ENCODE results near the gene PHYHD1.

PHYHD1 gene

DNA sequence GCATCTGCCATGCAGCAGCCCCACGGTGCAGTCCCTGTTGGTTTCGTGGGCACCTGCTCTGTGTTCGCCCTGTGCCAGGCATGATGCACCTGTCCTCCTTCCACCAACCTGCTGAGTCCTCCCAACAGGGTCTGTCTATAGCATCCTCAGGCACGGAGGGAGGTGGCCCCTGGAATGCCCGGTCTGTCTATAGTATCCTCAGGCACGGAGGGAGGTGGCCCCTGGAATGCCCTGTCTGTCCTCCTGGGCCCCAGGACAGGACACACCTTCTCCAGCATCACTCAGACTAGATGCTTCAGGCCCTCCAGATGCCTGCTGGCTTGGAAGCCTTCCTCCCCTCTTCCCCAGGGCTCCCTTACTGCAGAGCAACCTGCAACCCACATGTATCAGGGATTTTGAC lies 9.9 kb upstream of the PHYHD1 start:
- Histone ChIP-seq H3K14ac (ENCODE audit: low read length in 2 of 2) (peak overlapping the region in 1 of 2 experiments; percentile 82), H3K27ac (ENCODE audit: low read length, poor library complexity, severe bottlenecking) (no peak overlapping the region), H3K4me1 (ENCODE audit: control insufficient read depth, insufficient read depth, low read depth, low read length) (peaks cover 34% of the 10 kb centered on the region), H3K4ac (ENCODE audit: low read depth in 1 of 2, low read length in 2 of 2) (peak overlapping the region in 1 of 2 experiments; percentile 75), H3K18ac (ENCODE audit: low read depth in 1 of 2, low read length in 2 of 2) (peak overlapping the region; percentile 34 to 46), H3K9ac (ENCODE audit: low read length) (peak overlapping the region; percentile 51), H3K4me3 (ENCODE audit: insufficient read depth in 1 of 2, low read depth in 1 of 2, low read length in 2 of 2) (peak overlapping the region in 1 of 2 experiments; percentile 18), H2AK5ac (ENCODE audit: low read length, severe bottlenecking) (peak overlapping the region; percentile 37), H4K91ac (ENCODE audit: low read length) (peak overlapping the region; percentile 92), H2BK120ac (ENCODE audit: low read depth, low read length) (peak overlapping the region; percentile 21), H3K79me1 (replicated peaks; ENCODE audit: low read length, poor library complexity, severe bottlenecking) (peaks cover 61% of the 10 kb centered on the region), H3K36me3 (ENCODE audit: control insufficient read depth in 1 of 2, insufficient read depth in 2 of 2, low read depth in 1 of 2, low read length in 2 of 2) (peaks cover 42 to 69% of the 10 kb centered on the region in 2 experiments), H3K27me3 (ENCODE audit: control insufficient read depth in 1 of 2, insufficient read depth in 1 of 2, low read length in 2 of 2) (no peaks in the 10 kb centered on the region), H2BK15ac (ENCODE audit: low read depth, poor library complexity, severe bottlenecking) (no peak overlapping the region), H4K8ac (ENCODE audit: low read length) (peak overlapping the region; percentile 74), H3K9me3 (ENCODE audit: control insufficient read depth, low read length) (no peaks in the 10 kb centered on the region), H2BK12ac (ENCODE audit: low read length in 2 of 2) (peak overlapping the region; percentile 90 to 92), H2BK5ac (ENCODE audit: low read depth, low read length, poor library complexity, severe bottlenecking) (no peak overlapping the region), H2AFZ (ENCODE audit: low read depth, low read length) (no peak overlapping the region), H3K23ac (ENCODE audit: low read length in 2 of 2) (peak overlapping the region in 1 of 2 experiments; percentile 9), H3K4me2 (ENCODE audit: low read length, poor library complexity, severe bottlenecking) (no peak overlapping the region)
- DNase-seq = no peak
- WGBS = 79% methylated on average over 6 of the region's 6 CpGs

GRCh38 chr9:128911529-128912035 lies 9.2 kb upstream of the PHYHD1 start:
- H3K27ac ChIP-seq (ENCODE audit: low read length, poor library complexity, severe bottlenecking) = peak overlapping the region; percentile 65
- H3K14ac ChIP-seq (ENCODE audit: low read length in 2 of 2) = no peak overlapping the region
- peaks cover 47 to 75% of the 10 kb centered on the region in 2 experiments for H3K36me3 ChIP-seq (ENCODE audit: control insufficient read depth in 1 of 2, insufficient read depth in 2 of 2, low read depth in 1 of 2, low read length in 2 of 2)
- H2BK12ac ChIP-seq (ENCODE audit: low read length in 2 of 2) = peak overlapping the region in 1 of 2 experiments; percentile 97
- peak; percentile 74 for DNase-seq
- no peak overlapping the region for H2BK15ac ChIP-seq (ENCODE audit: low read depth, poor library complexity, severe bottlenecking)
- peak overlapping the region; percentile 92 for H4K91ac ChIP-seq (ENCODE audit: low read length)
- H3K9ac ChIP-seq (ENCODE audit: low read length) = peak overlapping the region; percentile 51
- H3K4me1 ChIP-seq (ENCODE audit: control insufficient read depth, insufficient read depth, low read depth, low read length) = peaks cover 38% of the 10 kb centered on the region
- H3K79me1 ChIP-seq (replicated peaks; ENCODE audit: low read length, poor library complexity, severe bottlenecking) = peaks cover 62% of the 10 kb centered on the region
- peak overlapping the region in 1 of 2 experiments; percentile 18 for H3K4me3 ChIP-seq (ENCODE audit: insufficient read depth in 1 of 2, low read depth in 1 of 2, low read length in 2 of 2)
- peak overlapping the region; percentile 34 to 98 for H3K18ac ChIP-seq (ENCODE audit: low read depth in 1 of 2, low read length in 2 of 2)
- peak overlapping the region; percentile 82 for H2BK120ac ChIP-seq (ENCODE audit: low read depth, low read length)
- no peak overlapping the region for H3K23ac ChIP-seq (ENCODE audit: low read length in 2 of 2)
- H2AK5ac ChIP-seq (ENCODE audit: low read length, severe bottlenecking) = peak overlapping the region; percentile 96
- H3K4me2 ChIP-seq (ENCODE audit: low read length, poor library complexity, severe bottlenecking) = peak overlapping the region; percentile 36
- peak overlapping the region; percentile 33 for H2BK5ac ChIP-seq (ENCODE audit: low read depth, low read length, poor library complexity, severe bottlenecking)
- no peaks in the 10 kb centered on the region for H3K27me3 ChIP-seq (ENCODE audit: control insufficient read depth in 1 of 2, insufficient read depth in 1 of 2, low read length in 2 of 2)
- H3K4ac ChIP-seq (ENCODE audit: low read depth in 1 of 2, low read length in 2 of 2) = peak overlapping the region; percentile 75 to 94
- no peaks in the 10 kb centered on the region for H3K9me3 ChIP-seq (ENCODE audit: control insufficient read depth, low read length)
- WGBS = 3% methylated on average over 7 of the region's 8 CpGs
- peak overlapping the region; percentile 74 for H4K8ac ChIP-seq (ENCODE audit: low read length)
- H2AFZ ChIP-seq (ENCODE audit: low read depth, low read length) = no peak overlapping the region

DNA sequence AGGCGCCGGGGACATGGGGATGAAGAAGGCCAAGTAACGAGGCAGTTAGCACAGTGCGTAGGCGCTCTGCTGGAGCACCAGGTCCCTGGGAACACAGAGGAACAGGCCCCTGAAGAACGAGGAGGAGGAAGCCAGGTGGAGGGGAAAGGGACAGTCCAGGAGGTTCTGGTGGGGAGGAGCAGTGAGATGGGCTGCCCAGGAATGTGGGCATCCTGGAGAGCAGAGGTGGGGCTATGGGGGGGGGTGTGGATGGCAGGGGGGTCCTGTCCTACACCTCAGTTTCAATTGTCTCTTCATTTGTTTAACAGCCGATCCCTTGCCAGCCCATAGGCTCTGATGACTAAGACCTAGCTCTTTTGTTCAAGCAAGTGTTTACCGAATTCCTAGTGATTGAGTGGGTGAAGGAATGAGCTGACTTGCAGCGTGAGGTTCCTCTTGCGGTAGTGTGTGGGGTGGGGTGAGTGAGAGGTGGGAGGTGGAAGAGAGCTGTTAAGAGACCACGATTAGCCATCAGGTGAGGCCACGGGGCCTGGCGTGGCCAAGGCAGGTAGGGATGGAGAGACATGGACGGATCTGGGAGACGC lies 8.4 kb upstream of the PHYHD1 start:
- Histone ChIP-seq H3K9ac (ENCODE audit: low read length) (peak overlapping the region; percentile 51), H3K4me1 (ENCODE audit: control insufficient read depth, insufficient read depth, low read depth, low read length) (peaks cover 41% of the 10 kb centered on the region), H3K4me3 (ENCODE audit: insufficient read depth in 1 of 2, low read depth in 1 of 2, low read length in 2 of 2) (peak overlapping the region in 1 of 2 experiments; percentile 53), H4K91ac (ENCODE audit: low read length) (peak overlapping the region; percentile 94), H3K4ac (ENCODE audit: low read depth in 1 of 2, low read length in 2 of 2) (peak overlapping the region; percentile 64 to 94), H2AK5ac (ENCODE audit: low read length, severe bottlenecking) (peak overlapping the region; percentile 96), H3K18ac (ENCODE audit: low read depth in 1 of 2, low read length in 2 of 2) (peak overlapping the region; percentile 63 to 98), H2BK120ac (ENCODE audit: low read depth, low read length) (peak overlapping the region; percentile 82), H4K8ac (ENCODE audit: low read length) (peak overlapping the region; percentile 90), H3K14ac (ENCODE audit: low read length in 2 of 2) (no peak overlapping the region), H3K9me3 (ENCODE audit: control insufficient read depth, low read length) (no peaks in the 10 kb centered on the region), H2BK12ac (ENCODE audit: low read length in 2 of 2) (peak overlapping the region; percentile 61 to 97), H3K36me3 (ENCODE audit: control insufficient read depth in 1 of 2, insufficient read depth in 2 of 2, low read depth in 1 of 2, low read length in 2 of 2) (peaks cover 42 to 75% of the 10 kb centered on the region in 2 experiments), H3K27ac (ENCODE audit: low read length, poor library complexity, severe bottlenecking) (peak overlapping the region; percentile 65), H2BK5ac (ENCODE audit: low read depth, low read length, poor library complexity, severe bottlenecking) (peak overlapping the region; percentile 33), H3K27me3 (ENCODE audit: control insufficient read depth in 1 of 2, insufficient read depth in 1 of 2, low read length in 2 of 2) (no peaks in the 10 kb centered on the region), H3K23ac (ENCODE audit: low read length in 2 of 2) (peak overlapping the region in 1 of 2 experiments; percentile 25), H3K4me2 (ENCODE audit: low read length, poor library complexity, severe bottlenecking) (no peak overlapping the region), H3K79me1 (replicated peaks; ENCODE audit: low read length, poor library complexity, severe bottlenecking) (peaks cover 57% of the 10 kb centered on the region), H2AFZ (ENCODE audit: low read depth, low read length) (no peak overlapping the region), H2BK15ac (ENCODE audit: low read depth, poor library complexity, severe bottlenecking) (peak overlapping the region; percentile 44)
- WGBS = 50% methylated on average over 15 of the region's 15 CpGs
- DNase-seq = peak; percentile 70

All from mesenchymal stem cell (in vitro differentiated cells and primary cell).